Activated naive CD4-positive, alpha-beta T cell treated with anti-CD3 and anti-CD28 coated beads for 36 hours (primary cell): ENCODE data around the gene NGDN. TPM values are rescaled to one million over a fixed set of nuclear protein-coding genes. Genes with fewer than 3 reads are reported as not detected.
"Not testable (repeated sequence)": the region's sequence is repeated elsewhere in the genome, so short reads cannot be mapped to it uniquely, and the experiment has no call there.

Experiments
- CTCF ChIA-PET: fragments of 350-600 bp; sonication (Branson Sonifier 250); formaldehyde crosslinking; loops from one replicate; lab custom pipeline; 2021; ENCODE audit warnings: antibody characterized with exemption; lab: Charles Lee
- DNase-seq: peaks from one replicate; pipeline ENCODE4 v3.0.0-alpha.2; 2020
- H3K27ac Mint-ChIP-seq: one replicate; pipeline ENCODE4 v1.8.0; 2021; ENCODE audit warnings: mild to moderate bottlenecking, mixed read lengths
- H3K27me3 Mint-ChIP-seq: one replicate; pipeline ENCODE4 v1.8.0; 2021; ENCODE audit warnings: low read depth, mixed read lengths
- H3K36me3 Mint-ChIP-seq: one replicate; pipeline ENCODE4 v1.8.0; 2021; ENCODE audit warnings: low read depth, mixed read lengths
- H3K4me1 Mint-ChIP-seq: one replicate; pipeline ENCODE4 v1.8.0; 2021; ENCODE audit warnings: low read depth, mixed read lengths
- H3K4me3 Mint-ChIP-seq: one replicate; pipeline ENCODE4 v1.8.0; 2021; ENCODE audit warnings: mild to moderate bottlenecking, moderate library complexity, mixed read lengths
- H3K9me3 Mint-ChIP-seq: one replicate; pipeline ENCODE4 v1.8.0; 2021; ENCODE audit warnings: mixed read lengths
- intact Hi-C: fragments of 100-400 bp; cut with micrococcal nuclease; formaldehyde crosslinking; loops from one replicate; pipeline ENCODE4 v1.15.1; 2023
- total RNA-seq, 2 experiments: library from RNA; stranded (reverse); gene quantifications; one replicate each; pipeline ENCODE4 v1.2.3, GENCODE V29; 2021

Gene NGDN
- total RNA-seq, 2 experiments from 2014 or later: 38.9 to 40.8 TPM

DNA sequence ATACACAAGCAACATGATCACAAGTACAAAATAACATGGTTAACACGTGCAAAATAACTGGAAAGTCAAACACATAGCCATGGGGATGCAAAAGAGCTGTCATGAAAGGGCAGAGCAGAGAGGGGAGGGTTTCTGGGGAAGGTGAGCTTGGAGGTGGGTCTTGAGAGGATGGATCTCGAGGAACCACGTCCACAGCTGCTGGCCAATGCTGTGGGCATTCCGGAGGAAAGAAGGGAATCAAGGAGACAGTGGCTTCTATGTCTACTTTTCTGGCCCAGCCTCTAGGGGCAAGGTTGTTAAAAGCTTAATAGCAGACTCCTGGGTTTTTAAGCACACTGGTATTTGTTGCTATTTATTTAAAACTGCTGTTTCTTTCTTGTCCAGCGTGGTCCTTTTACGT lies 25.6 kb upstream of the NGDN start:
- Mint-ChIP-seq H3K9me3 (no peaks in the 10 kb centered on the region), H3K4me1 (no peaks in the 10 kb centered on the region), H3K4me3 (no peak overlapping the region), H3K27ac (no peak overlapping the region), H3K36me3 (no peaks in the 10 kb centered on the region), H3K27me3 (peaks cover 2% of the 10 kb centered on the region)
- DNase-seq: no peak
- CTCF ChIA-PET: interaction anchor here (0.6 kb wide), 1 partner anchor 24 kb away, joined by 5 read pairs; no protein-coding TSS in a partner anchor
- intact Hi-C loops: no loop called here

DNA sequence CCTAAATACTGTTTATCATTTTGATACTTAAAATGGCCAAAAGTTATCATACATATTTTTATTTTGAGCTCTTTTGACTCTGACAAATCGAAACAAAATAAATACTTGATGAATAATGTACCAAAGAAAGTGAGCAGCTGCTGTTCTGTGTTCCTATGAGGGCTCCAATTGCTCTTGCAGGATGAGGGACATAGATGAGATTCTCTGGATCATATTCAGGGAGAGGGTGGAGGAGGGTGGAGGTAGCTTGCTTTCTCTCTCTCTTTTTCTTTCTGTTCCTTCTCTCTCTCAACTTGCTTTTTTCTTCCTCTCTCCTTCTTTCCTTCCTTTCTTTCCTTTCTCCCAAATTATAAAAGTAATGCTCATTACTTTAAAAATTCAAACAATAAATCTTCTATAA lies 25.2 kb upstream of the NGDN start:
- peaks cover 2% of the 10 kb centered on the region for H3K27me3 Mint-ChIP-seq
- no peaks in the 10 kb centered on the region for H3K9me3 Mint-ChIP-seq
- no peaks in the 10 kb centered on the region for H3K36me3 Mint-ChIP-seq
- no peak for DNase-seq
- H3K4me3 Mint-ChIP-seq: no peak overlapping the region
- intact Hi-C loops: no loop called here
- no peaks in the 10 kb centered on the region for H3K4me1 Mint-ChIP-seq
- no peak overlapping the region for H3K27ac Mint-ChIP-seq
- CTCF ChIA-PET: no interaction called here

DNA sequence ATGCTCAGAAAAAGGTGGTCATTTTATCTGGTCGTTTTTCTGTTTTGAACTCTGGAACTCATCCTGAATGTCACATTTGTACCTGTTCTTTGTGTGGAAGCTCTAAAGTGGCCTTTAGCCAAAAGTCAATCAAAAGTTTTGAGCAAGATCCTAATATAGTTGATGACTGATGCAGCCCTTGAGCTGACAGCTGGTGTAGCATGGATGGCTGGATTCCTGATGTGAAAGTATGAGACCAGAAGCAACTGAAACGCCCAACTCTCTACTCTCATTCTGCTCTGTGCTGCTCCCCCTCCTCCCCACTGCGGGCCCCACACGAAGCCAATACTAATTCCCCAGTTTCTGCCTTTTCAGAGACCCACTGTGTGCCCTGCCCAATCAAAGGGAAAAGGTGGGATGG lies 23.7 kb upstream of the NGDN start:
- Mint-ChIP-seq H3K27me3 (peaks cover 2% of the 10 kb centered on the region), H3K36me3 (no peaks in the 10 kb centered on the region), H3K4me1 (no peaks in the 10 kb centered on the region), H3K27ac (no peak overlapping the region), H3K4me3 (no peak overlapping the region), H3K9me3 (no peaks in the 10 kb centered on the region)
- DNase-seq: no peak
- intact Hi-C loops: no loop called here
- CTCF ChIA-PET: no interaction called here

DNA sequence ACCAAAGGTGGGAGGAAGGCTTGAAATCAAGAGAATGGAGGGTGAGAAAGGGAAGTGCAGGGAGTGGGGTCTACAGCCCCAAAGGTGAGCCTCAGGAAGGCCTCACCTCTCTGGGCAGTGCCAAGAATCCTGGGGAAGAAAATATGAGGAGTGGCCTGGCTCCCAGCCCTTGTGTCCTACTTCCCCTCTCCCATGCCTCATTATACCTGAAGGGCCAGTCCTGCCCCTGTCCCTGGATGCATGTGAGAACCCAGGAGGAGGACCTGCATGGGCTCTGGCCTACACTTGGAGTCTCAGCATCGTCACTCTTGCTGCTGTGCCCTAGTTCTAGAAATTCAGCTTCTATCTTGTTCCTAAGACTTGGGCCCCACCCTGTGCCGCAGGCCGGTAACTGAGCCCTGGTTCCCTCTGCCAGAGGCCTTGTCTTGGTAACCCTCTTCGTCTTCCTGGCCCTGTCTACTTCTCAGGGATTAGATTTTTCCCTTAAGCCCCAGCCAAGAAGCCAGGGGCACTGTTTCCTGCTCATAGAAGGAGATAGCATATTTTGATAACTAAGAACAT lies 23.1 kb upstream of the NGDN start:
- Mint-ChIP-seq H3K9me3 (no peaks in the 10 kb centered on the region), H3K4me1 (no peaks in the 10 kb centered on the region), H3K27me3 (peaks cover 2% of the 10 kb centered on the region), H3K27ac (no peak overlapping the region), H3K4me3 (no peak overlapping the region), H3K36me3 (no peaks in the 10 kb centered on the region)
- CTCF ChIA-PET: no interaction called here
- intact Hi-C loops: no loop called here
- DNase-seq: no peak

DNA sequence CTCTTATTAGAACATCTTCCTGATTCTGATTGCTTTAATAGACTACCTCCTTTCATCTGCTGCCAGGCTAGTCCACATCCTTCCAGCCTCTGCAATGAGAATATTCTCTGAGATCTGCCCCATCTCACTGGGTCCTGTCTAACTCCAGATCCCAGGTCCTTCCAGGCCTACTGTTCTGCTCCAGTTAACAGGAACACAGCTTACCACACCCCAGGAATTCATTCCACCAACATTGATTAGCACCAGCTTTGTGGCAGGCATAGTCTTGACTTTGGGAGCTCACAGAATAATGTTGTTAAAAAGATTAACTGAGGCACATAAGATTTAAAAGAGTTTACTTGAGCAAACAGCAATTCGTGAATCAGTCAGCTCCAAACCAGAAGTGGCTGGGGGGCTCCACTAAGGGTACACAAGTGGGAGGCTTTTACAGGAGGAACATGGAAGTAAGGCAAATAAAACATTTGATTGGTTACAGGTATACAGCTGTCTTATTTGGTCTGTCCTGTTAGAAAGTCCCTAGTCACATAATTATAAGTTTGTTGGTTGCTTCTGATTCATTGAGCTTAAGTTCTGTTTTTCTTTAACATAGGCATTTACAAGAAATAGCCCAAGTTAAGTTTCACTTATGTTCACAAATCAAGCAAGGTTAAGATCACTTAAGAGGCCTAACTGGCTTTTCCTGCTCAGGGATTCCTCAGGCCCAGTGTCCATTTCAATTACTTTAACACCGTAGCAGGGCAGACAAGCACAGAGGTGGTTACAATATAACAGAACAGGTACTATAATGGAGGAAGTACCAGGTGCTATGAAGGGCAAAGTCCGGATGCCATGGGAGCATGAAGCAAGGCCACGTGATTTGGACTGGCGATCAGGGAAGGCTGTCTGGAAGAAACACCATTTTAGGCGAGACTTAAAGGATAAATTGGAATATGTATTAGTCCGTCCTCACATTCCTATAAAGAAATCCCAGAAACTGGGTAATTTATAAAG lies 21.8 kb upstream of the NGDN start:
- Mint-ChIP-seq H3K27ac (peak overlapping the region; percentile 44), H3K27me3 (no peaks in the 10 kb centered on the region), H3K36me3 (no peaks in the 10 kb centered on the region), H3K9me3 (no peaks in the 10 kb centered on the region), H3K4me3 (peak overlapping the region; percentile 19), H3K4me1 (no peaks in the 10 kb centered on the region)
- intact Hi-C loops: no loop called here
- CTCF ChIA-PET: no interaction called here
- no peak for DNase-seq

DNA sequence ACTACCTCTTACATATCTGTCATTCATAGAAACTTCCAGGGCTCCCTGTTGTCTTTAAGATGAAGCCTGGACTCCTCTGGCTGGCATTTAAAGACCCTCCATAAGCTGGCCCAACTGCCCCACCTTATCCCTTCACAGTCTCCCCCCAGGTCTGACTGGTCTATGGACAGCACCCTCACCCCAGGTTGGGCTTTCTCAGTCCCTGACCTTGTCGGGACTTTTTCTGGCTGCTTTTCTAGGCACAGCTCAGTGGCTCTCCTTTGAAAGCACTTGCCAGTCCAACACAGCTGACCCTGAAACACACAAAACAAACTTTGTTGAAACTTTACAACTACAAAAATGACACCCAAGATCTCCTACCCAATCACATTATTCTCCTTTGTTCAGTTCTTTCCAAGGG lies 20.2 kb upstream of the NGDN start:
- Mint-ChIP-seq H3K27ac (no peak overlapping the region), H3K36me3 (no peaks in the 10 kb centered on the region), H3K4me3 (no peak overlapping the region), H3K4me1 (no peaks in the 10 kb centered on the region), H3K9me3 (no peaks in the 10 kb centered on the region), H3K27me3 (peaks cover 8% of the 10 kb centered on the region)
- no peak for DNase-seq
- intact Hi-C loops: no loop called here
- CTCF ChIA-PET: interaction anchor here (0.7 kb wide), 1 partner anchor 90 kb away, joined by 3 read pairs; no protein-coding TSS in a partner anchor

DNA sequence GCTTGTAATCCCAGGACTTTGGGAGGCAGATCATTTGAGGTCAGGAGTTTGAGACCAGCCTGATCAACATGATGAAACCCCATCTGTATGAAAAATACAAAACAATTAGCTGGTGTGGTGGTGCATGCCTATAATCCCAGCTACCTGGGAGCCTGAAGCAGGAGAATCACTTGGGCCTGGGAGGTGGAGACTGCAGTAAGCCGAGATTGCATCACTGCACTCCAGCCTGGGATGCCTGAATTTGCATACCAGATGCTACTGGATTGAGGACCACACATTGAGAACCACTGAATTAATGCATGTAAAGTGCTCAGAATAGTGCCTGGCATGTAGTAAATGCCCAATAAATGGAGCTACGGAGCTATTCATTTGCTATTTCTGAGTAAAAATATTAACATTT lies 19.1 kb upstream of the NGDN start:
- Mint-ChIP-seq H3K27me3 (peaks cover 10% of the 10 kb centered on the region), H3K36me3 (no peaks in the 10 kb centered on the region), H3K4me3 (no peak overlapping the region), H3K4me1 (no peaks in the 10 kb centered on the region), H3K27ac (no peak overlapping the region), H3K9me3 (no peaks in the 10 kb centered on the region)
- intact Hi-C loops: no loop called here
- DNase-seq: no peak
- CTCF ChIA-PET: no interaction called here

DNA sequence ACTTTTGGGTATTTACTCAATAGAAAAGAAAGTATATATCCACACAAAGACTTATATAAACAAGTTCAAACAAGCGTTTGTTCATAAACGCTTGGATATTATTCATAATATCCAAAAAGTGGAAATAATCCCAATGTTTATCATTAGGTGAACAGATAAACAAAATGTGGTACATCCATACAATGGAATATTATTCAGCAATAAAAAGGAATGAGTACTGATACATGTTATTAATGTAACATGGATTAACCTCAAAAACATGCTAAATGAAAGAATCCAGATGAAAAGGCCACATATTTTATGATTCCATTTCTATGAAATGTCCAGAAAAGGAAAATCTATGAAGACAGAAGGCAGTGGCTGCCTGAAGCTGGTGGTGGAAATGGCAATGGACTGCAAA lies 17.3 kb upstream of the NGDN start:
- Mint-ChIP-seq H3K4me1 (no peaks in the 10 kb centered on the region), H3K27ac (no peak overlapping the region), H3K4me3 (no peak overlapping the region), H3K27me3 (peaks cover 10% of the 10 kb centered on the region), H3K9me3 (no peaks in the 10 kb centered on the region), H3K36me3 (no peaks in the 10 kb centered on the region)
- no peak for DNase-seq
- intact Hi-C loops: no loop called here
- CTCF ChIA-PET: no interaction called here

DNA sequence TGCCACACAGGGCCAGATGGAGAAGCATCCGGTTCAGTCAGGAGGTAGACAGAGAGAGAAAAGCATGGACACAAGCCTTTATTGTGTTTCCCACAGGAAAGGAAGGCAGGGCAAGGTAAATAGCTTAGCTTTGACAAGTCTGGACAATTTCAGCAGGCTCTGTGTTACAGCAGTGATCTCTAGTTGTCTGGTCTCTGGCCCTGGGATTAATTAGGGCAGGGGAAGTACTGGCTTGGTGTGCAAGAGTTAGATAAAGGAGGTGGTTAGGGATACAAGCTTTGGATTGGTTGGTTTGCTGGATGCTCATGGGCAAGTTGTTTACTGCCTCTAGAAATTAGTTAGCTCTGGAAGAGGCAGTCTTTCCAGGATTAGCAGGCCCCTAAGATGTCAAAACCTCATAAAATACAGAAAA lies 15.1 kb upstream of the NGDN start:
- no peak for DNase-seq
- CTCF ChIA-PET: interaction anchor here (1.5 kb wide), 1 partner anchor 23 kb away, joined by 3 read pairs; no protein-coding TSS in a partner anchor
- Mint-ChIP-seq H3K4me3 (no peak overlapping the region), H3K4me1 (no peaks in the 10 kb centered on the region), H3K27ac (no peak overlapping the region), H3K36me3 (no peaks in the 10 kb centered on the region), H3K9me3 (no peaks in the 10 kb centered on the region), H3K27me3 (peaks cover 16% of the 10 kb centered on the region)
- intact Hi-C loops: no loop called here

DNA sequence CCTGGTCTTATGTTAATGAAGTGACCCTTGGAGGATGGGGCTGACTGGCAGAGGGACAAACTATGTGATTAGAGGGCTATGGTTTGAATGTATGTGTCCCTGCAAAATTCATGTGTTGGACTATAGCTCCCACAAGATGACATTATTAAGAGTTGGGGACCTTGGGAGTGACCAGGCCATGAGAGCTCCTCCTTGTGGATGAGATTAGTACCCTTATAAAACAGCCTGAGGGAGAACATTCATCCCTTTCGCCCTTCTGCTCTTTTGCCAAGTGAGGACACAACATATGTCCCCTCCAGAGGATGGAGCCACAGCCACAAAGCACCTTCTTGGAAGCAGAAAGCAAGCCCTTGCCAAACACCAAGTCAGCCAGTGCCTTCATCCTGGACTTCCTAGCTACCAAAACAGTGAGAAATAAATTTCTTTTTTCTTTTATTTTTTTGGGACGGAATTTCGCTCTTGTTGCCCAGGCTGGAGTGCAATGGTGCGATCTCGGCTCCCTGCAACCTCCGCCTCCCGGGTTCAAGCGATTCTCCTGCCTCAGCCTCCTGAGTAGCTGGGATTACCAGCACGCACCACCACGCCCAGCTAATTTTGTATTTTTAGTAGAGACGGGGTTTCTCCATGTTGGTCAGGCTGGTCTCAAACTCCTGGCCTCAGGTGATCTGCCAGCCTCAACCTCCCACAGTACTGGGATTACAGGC lies 12.5 kb upstream of the NGDN start:
- H3K4me1 Mint-ChIP-seq, H3K4me3 Mint-ChIP-seq, intact Hi-C loops, H3K9me3 Mint-ChIP-seq, H3K27ac Mint-ChIP-seq, H3K36me3 Mint-ChIP-seq, DNase-seq: not testable (repeated sequence)
- H3K27me3 Mint-ChIP-seq: peaks cover 16% of the 10 kb centered on the region
- CTCF ChIA-PET: interaction anchor here (0.7 to 1.3 kb wide), 3 partner anchors 74 to 130 kb away, joined by 3 to 5 read pairs (median 3); no protein-coding TSS in a partner anchor

DNA sequence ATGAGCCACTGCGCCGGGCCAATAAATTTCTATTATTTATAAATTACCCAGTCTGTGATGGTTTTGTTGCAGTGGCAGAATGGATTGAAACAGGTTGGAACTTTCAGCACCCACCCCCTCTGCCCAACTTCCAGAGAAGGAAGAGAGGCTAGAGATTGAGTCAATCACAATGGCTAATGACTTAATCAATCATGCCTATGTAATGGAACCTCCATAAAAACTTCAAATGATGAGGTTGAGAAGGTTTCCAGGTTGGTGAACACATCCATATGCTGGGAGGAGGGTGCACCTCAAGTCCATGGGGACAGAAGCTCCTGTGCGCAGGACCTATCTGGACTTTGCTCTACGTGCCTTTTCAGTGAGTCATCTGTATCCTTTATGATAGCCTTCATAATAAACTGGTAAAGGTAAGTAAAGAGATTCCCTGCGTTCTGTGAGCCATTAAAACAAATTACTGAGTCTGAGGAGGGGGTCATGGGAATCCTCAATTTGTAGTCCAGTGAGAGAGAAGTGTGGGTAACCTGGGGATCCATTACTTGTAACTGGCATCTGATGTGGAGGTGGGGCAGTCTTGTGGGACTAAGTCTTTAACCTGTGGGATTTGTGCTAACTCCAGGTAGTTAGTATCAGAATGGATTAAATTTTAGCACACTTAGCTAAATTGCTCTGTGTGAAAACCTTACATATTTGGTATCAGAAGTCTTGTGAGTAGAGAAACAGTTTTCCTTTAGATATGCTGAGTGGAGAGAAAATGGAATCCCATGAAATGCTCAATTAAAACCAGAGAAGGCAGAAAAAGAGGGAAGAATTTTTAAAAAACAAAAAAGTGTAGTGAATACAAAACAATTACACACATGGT lies 11.7 kb upstream of the NGDN start:
- Mint-ChIP-seq H3K27me3 (peaks cover 16% of the 10 kb centered on the region), H3K27ac (no peak overlapping the region), H3K4me1 (no peaks in the 10 kb centered on the region), H3K4me3 (no peak overlapping the region), H3K36me3 (no peaks in the 10 kb centered on the region), H3K9me3 (no peaks in the 10 kb centered on the region)
- DNase-seq: no peak
- CTCF ChIA-PET: no interaction called here
- intact Hi-C loops: no loop called here
